Glutamatergic neuron (in vitro differentiated cells): ENCODE data around the gene PRSS21. TPM values are rescaled to one million over a fixed set of nuclear protein-coding genes. Genes with fewer than 3 reads are reported as not detected.

Experiments
- DNase-seq: peaks from one replicate; pipeline ENCODE4 v3.0.0; 2022
- H3K27ac Mint-ChIP-seq: one replicate; pipeline ENCODE4 v1.8.0; 2020; ENCODE audit warnings: mild to moderate bottlenecking, mixed read lengths, inconsistent platforms; ENCODE audit not compliant: unreplicated experiment
- H3K27me3 Mint-ChIP-seq: one replicate; pipeline ENCODE4 v1.8.0; 2020; ENCODE audit warnings: mild to moderate bottlenecking, moderate library complexity, mixed read lengths, inconsistent platforms; ENCODE audit not compliant: unreplicated experiment
- H3K36me3 Mint-ChIP-seq: one replicate; pipeline ENCODE4 v1.8.0; 2020; ENCODE audit warnings: mild to moderate bottlenecking, mixed read lengths, inconsistent platforms; ENCODE audit not compliant: unreplicated experiment
- H3K4me1 Mint-ChIP-seq: one replicate; pipeline ENCODE4 v1.8.0; 2020; ENCODE audit warnings: mild to moderate bottlenecking, low read depth, mixed read lengths, inconsistent platforms; ENCODE audit not compliant: unreplicated experiment
- H3K4me3 Mint-ChIP-seq: one replicate; pipeline ENCODE4 v1.8.0; 2020; ENCODE audit warnings: mild to moderate bottlenecking, mixed read lengths, inconsistent platforms; ENCODE audit not compliant: unreplicated experiment
- H3K9me3 Mint-ChIP-seq: one replicate; pipeline ENCODE4 v1.8.0; 2020; ENCODE audit warnings: mild to moderate bottlenecking, moderate library complexity, mixed read lengths, inconsistent platforms; ENCODE audit not compliant: unreplicated experiment
- total RNA-seq: library from RNA; stranded (reverse); fragmentation: NEBNext Ultra II Directional; extraction: Animal tissue kit (Norgen Biotek cat#: 25700); gene quantifications from one replicate; pipeline ENCODE4 v1.2.1, GENCODE V29; 2021; ENCODE audit not compliant: unreplicated experiment
- TF ChIP-seq, protein P1 (sequence below): fragments of 200-600 bp; sonication (generic); IDR thresholded peaks from one replicate; pipeline ENCODE4 v1.5.0; 2021; ENCODE audit not compliant: partially characterized antibody, unreplicated experiment

Gene PRSS21
- total RNA-seq, 1 donor from 2014 or later = not detected

DNA sequence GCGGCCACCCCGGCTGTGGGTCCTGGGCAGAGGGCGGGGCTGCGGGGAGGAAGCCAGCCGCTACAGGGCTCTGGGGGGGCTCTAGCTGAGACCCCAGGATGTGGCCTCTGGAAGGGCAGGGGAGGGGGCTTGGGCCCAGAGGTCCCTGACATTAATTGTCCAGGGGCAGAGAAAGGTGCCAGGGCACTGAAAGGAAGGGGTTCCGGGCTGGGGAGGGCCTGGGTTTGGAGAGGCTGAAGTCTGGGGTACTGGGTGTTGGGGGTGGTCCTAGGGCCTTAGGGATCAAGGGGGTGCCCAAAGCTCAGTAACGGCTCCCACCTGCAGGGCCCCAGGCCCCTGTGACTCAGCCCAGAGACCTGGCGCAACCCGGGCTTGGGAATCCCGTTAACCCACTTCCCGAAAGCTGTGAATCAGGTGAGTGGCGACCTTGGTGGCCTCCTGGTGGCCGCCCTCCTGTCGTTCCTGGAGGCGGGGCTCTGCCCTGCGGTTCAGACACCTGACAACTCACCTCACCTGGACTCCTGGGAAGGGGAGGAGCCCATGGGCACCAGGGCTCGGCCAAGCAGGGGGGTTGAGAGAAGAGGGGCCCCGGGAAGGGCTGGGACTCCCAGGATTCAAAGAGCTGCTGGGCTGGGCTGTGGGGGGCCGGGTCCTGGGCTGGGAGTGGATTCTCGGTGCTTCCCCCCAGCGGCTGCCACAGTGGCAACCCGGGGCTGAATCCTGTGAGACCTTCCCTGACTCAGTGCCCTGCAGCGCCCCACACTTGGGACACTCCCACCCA is 41.4 kb downstream of the PRSS21 start:
- H3K27ac Mint-ChIP-seq = no peak overlapping the region
- no peak overlapping the region for H3K4me3 Mint-ChIP-seq
- peaks cover 7% of the 10 kb centered on the region for H3K36me3 Mint-ChIP-seq
- DNase-seq = no peak
- peaks cover 2% of the 10 kb centered on the region for H3K4me1 Mint-ChIP-seq
- peaks cover 6% of the 10 kb centered on the region for H3K27me3 Mint-ChIP-seq
- TF ChIP-seq, protein P1, sequence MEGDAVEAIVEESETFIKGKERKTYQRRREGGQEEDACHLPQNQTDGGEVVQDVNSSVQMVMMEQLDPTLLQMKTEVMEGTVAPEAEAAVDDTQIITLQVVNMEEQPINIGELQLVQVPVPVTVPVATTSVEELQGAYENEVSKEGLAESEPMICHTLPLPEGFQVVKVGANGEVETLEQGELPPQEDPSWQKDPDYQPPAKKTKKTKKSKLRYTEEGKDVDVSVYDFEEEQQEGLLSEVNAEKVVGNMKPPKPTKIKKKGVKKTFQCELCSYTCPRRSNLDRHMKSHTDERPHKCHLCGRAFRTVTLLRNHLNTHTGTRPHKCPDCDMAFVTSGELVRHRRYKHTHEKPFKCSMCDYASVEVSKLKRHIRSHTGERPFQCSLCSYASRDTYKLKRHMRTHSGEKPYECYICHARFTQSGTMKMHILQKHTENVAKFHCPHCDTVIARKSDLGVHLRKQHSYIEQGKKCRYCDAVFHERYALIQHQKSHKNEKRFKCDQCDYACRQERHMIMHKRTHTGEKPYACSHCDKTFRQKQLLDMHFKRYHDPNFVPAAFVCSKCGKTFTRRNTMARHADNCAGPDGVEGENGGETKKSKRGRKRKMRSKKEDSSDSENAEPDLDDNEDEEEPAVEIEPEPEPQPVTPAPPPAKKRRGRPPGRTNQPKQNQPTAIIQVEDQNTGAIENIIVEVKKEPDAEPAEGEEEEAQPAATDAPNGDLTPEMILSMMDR = no peak
- H3K9me3 Mint-ChIP-seq = peaks cover 3% of the 10 kb centered on the region

DNA sequence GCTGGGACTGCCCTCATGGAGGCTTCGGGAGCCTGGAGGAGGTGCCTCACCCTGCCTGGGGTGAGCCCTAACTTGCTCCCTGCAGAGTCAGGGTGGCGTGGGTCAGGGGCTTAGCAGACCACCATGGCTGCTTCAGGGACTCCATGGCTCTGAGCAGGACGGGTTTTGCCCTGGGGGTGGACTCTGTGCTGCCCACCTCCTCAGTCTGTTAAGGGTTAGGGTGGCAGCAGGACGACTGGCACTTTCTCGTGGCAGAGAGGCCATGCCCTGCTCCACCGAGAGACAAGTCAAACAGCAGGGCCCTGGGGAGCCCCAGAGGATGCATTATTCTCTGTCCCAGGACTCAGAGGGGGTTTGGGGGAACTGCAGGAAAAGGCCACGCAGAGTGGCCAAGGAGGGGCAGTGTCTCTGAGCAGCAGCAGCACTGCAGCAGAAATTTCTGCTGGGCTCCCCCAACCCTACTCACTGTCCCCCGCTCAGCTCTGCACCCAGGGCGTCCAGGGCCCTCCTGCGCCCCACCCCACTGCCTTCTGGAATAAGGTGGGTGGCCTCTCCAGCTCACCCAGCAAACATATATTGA is 42.7 kb downstream of the PRSS21 start:
- Mint-ChIP-seq H3K36me3 (no peaks in the 10 kb centered on the region), H3K4me3 (no peak overlapping the region), H3K9me3 (peaks cover 1% of the 10 kb centered on the region), H3K27me3 (peaks cover 6% of the 10 kb centered on the region), H3K4me1 (peaks cover 2% of the 10 kb centered on the region), H3K27ac (no peak overlapping the region)
- TF ChIP-seq, protein P1 = no peak
- DNase-seq = no peak

DNA sequence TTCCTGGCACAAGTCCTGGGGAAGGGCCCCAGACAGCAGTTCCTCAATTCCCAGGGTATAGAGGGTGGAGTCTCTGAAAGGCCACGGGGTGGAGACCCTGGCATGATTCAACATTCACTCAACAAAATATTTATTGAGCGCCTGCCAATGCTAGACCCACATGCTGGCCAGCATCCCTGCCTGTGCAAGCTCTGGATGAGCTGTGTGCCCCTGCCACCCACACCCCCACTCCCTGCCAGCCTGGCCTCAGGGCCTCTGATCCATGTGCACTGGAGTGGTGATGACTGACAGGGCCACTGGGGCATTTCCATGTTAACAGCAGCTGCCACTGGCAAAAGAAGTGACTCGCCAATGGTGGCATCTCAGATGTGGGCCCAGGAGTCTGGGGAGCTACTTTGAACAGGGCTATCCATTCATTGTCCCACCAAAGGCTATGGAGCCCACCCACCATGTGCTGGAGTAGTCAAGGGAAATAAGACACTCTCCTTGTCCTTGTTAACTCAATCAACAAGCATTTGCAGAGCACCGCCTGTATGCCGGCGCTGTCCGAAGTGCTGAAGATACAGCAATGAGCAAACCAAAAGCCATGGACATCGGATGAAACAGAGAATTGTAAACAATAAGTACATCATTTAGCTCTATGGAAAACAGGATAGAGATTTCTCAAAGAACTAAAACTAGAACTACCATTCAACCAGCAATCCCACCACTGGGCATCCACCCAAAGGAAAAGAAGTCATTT is 44.0 kb downstream of the PRSS21 start:
- Mint-ChIP-seq H3K36me3 (no peaks in the 10 kb centered on the region), H3K4me3 (no peak overlapping the region), H3K9me3 (peaks cover 3% of the 10 kb centered on the region), H3K27ac (no peak overlapping the region), H3K4me1 (peaks cover 2% of the 10 kb centered on the region), H3K27me3 (peaks cover 6% of the 10 kb centered on the region)
- no peak for DNase-seq
- TF ChIP-seq, protein P1 = no peak

DNA sequence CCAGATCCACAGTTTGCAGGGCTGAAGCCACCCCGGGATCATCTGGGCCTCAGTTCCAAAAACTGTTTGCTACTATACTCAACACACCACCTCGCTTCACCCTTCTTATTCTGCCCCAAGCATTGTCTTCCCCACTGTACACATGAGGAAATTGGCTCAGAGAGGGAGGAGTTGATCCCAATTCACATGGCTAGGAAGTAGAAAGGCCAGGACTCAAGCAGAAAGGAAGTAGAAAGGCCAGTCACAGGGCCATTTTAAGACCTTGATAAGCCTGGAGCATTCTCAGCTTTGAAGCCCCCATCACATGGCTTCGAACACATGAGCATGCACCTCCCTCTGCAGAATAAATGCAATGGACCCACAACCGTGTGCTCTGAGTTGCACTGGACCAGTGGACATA is 48.6 kb downstream of the PRSS21 start:
- H3K9me3 Mint-ChIP-seq = peaks cover 4% of the 10 kb centered on the region
- no peak overlapping the region for H3K27ac Mint-ChIP-seq
- no peaks in the 10 kb centered on the region for H3K4me1 Mint-ChIP-seq
- no peaks in the 10 kb centered on the region for H3K36me3 Mint-ChIP-seq
- H3K4me3 Mint-ChIP-seq = no peak overlapping the region
- TF ChIP-seq, protein P1 = no peak
- H3K27me3 Mint-ChIP-seq = peaks cover 10% of the 10 kb centered on the region
- no peak for DNase-seq
